HG03039 (cell line): ENCODE results near the gene C20orf204.
"Not testable (repeated sequence)": the region's sequence is repeated elsewhere in the genome, so short reads cannot be mapped to it uniquely, and the experiment has no call there.

Source experiments
- ATAC-seq: cut with Tn5 transposase; IDR thresholded peaks from one replicate; pipeline ENCODE4 v1.9.1; 2021; ENCODE audit warnings: mild to moderate bottlenecking, moderate library complexity; ENCODE audit not compliant: unreplicated experiment

C20orf204 gene

GRCh38 chr20:64081624-64081964 lies 45.6 kb downstream of the C20orf204 start:
- no peak for ATAC-seq

GRCh38 chr20:64082126-64082731 lies 46.2 kb downstream of the C20orf204 start:
- no peak for ATAC-seq

- no peak for ATAC-seq
These were observed 46.9 kb downstream of the C20orf204 start for GRCh38 chr20:64082820-64083377.

GRCh38 chr20:64083378-64083803 lies 47.4 kb downstream of the C20orf204 start:
- ATAC-seq = no peak

- ATAC-seq = no peak
These were observed 48.1 kb downstream of the C20orf204 start, which contains the start of gene LKAAEAR1 for GRCh38 chr20:64083804-64084684. TSS of gene LKAAEAR1 (minus strand) at chr20:64084398. CDS start at chr20:64084219, 179 bp downstream.

- no peak for ATAC-seq
These were observed 48.7 kb downstream of the C20orf204 start for GRCh38 chr20:64084685-64085152.

- no peak for ATAC-seq
These were observed 50.8 kb downstream of the C20orf204 start for GRCh38 chr20:64086801-64087200.

- not testable (repeated sequence) for ATAC-seq
These were observed 51.3 kb downstream of the C20orf204 start for GRCh38 chr20:64087226-64087825.

GRCh38 chr20:64088586-64088985 lies 52.6 kb downstream of the C20orf204 start:
- ATAC-seq = not testable (repeated sequence)
